ENCODE data around the gene KCNG4.

The KCNG4 gene

GRCh38 chr16:84191466-84191865 lies 48.3 kb downstream of the KCNG4 start:
- in situ Hi-C loops (cut with MboI; ENCODE audit: low sequenced_read_pairs): loop anchor here (25.0 kb wide), 1 partner anchor 229 kb away; the partner anchor contains the start of genes NECAB2 and OSGIN1

GRCh38 chr16:84190731-84191388 lies 49.0 kb downstream of the KCNG4 start, which contains the start of gene ADAD2:
Gene ADAD2, plus strand, starts transcription at chr16:84191157. Its CDS starts 74 bp downstream, at chr16:84191231.
- in situ Hi-C loops (cut with MboI; ENCODE audit: low sequenced_read_pairs): loop anchor here (25.0 kb wide), 1 partner anchor 229 kb away; the partner anchor contains the start of genes NECAB2 and OSGIN1

- in situ Hi-C loops (cut with MboI; ENCODE audit: low sequenced_read_pairs): loop anchor here (25.0 kb wide), 1 partner anchor 225 kb away; the partner anchor contains the start of genes NECAB2 and OSGIN1
Observed at GRCh38 chr16:84186685-84187437, 53.0 kb downstream of the KCNG4 start, which contains the start of gene TAF1C. Gene TAF1C, minus strand, starts transcription at chr16:84187057. Its CDS starts 2,069 bp downstream, at chr16:84184988.

GRCh38 chr16:84184775-84185174 lies 55.0 kb downstream of the KCNG4 start:
- in situ Hi-C loops (cut with MboI; ENCODE audit: low sequenced_read_pairs): loop anchor here (25.0 kb wide), 1 partner anchor 222 kb away; the partner anchor contains the start of genes NECAB2 and OSGIN1

GRCh38 chr16:84183911-84184591 lies 55.8 kb downstream of the KCNG4 start:
- in situ Hi-C loops (cut with MboI; ENCODE audit: low sequenced_read_pairs): loop anchor here (25.0 kb wide), 1 partner anchor 222 kb away; the partner anchor contains the start of genes NECAB2 and OSGIN1

GRCh38 chr16:84183572-84183875 lies 56.3 kb downstream of the KCNG4 start:
- in situ Hi-C loops (cut with MboI; ENCODE audit: low sequenced_read_pairs): loop anchor here (25.0 kb wide), 1 partner anchor 221 kb away; the partner anchor contains the start of genes NECAB2 and OSGIN1

GRCh38 chr16:84182680-84183571 lies 56.9 kb downstream of the KCNG4 start:
- in situ Hi-C loops (cut with MboI; ENCODE audit: low sequenced_read_pairs): loop anchor here (25.0 kb wide), 1 partner anchor 221 kb away; the partner anchor contains the start of genes NECAB2 and OSGIN1

- in situ Hi-C loops (cut with MboI; ENCODE audit: low sequenced_read_pairs): loop anchor here (25.0 kb wide), 1 partner anchor 220 kb away; the partner anchor contains the start of genes NECAB2 and OSGIN1
Observed at GRCh38 chr16:84182104-84182503, 57.7 kb downstream of the KCNG4 start.

- in situ Hi-C loops (cut with MboI; ENCODE audit: low sequenced_read_pairs): loop anchor here (25.0 kb wide), 1 partner anchor 219 kb away; the partner anchor contains the start of genes NECAB2 and OSGIN1
Observed at GRCh38 chr16:84181144-84181915, 58.5 kb downstream of the KCNG4 start.

GRCh38 chr16:84180519-84181140 lies 59.2 kb downstream of the KCNG4 start:
- in situ Hi-C loops (cut with MboI; ENCODE audit: low sequenced_read_pairs): loop anchor here (25.0 kb wide), 1 partner anchor 218 kb away; the partner anchor contains the start of genes NECAB2 and OSGIN1

- in situ Hi-C loops (cut with MboI; ENCODE audit: low sequenced_read_pairs): loop anchor here (25.0 kb wide), 1 partner anchor 217 kb away; the partner anchor contains the start of genes NECAB2 and OSGIN1
Observed at GRCh38 chr16:84179612-84180320, 60.0 kb downstream of the KCNG4 start.

- in situ Hi-C loops (cut with MboI; ENCODE audit: low sequenced_read_pairs): loop anchor here (25.0 kb wide), 1 partner anchor 217 kb away; the partner anchor contains the start of genes NECAB2 and OSGIN1
Observed at GRCh38 chr16:84178892-84179611, 60.8 kb downstream of the KCNG4 start.

- in situ Hi-C loops (cut with MboI; ENCODE audit: low sequenced_read_pairs): loop anchor here (25.0 kb wide), 1 partner anchor 216 kb away; the partner anchor contains the start of genes NECAB2 and OSGIN1
Observed at GRCh38 chr16:84178146-84178765, 61.6 kb downstream of the KCNG4 start.

GRCh38 chr16:84177741-84178073 lies 62.1 kb downstream of the KCNG4 start:
- in situ Hi-C loops (cut with MboI; ENCODE audit: low sequenced_read_pairs): loop anchor here (25.0 kb wide), 1 partner anchor 215 kb away; the partner anchor contains the start of genes NECAB2 and OSGIN1

GRCh38 chr16:84176192-84177053 lies 63.4 kb downstream of the KCNG4 start:
- in situ Hi-C loops (cut with MboI; ENCODE audit: low sequenced_read_pairs): loop anchor here (25.0 kb wide), 1 partner anchor 214 kb away; the partner anchor contains the start of genes NECAB2 and OSGIN1

All from HL-60/S4 (cell line).